ENCODE data around the gene SPDYE17.
"Not testable (repeated sequence)": the region's sequence is repeated elsewhere in the genome, so short reads cannot be mapped to it uniquely, and the experiment has no call there.

DNA sequence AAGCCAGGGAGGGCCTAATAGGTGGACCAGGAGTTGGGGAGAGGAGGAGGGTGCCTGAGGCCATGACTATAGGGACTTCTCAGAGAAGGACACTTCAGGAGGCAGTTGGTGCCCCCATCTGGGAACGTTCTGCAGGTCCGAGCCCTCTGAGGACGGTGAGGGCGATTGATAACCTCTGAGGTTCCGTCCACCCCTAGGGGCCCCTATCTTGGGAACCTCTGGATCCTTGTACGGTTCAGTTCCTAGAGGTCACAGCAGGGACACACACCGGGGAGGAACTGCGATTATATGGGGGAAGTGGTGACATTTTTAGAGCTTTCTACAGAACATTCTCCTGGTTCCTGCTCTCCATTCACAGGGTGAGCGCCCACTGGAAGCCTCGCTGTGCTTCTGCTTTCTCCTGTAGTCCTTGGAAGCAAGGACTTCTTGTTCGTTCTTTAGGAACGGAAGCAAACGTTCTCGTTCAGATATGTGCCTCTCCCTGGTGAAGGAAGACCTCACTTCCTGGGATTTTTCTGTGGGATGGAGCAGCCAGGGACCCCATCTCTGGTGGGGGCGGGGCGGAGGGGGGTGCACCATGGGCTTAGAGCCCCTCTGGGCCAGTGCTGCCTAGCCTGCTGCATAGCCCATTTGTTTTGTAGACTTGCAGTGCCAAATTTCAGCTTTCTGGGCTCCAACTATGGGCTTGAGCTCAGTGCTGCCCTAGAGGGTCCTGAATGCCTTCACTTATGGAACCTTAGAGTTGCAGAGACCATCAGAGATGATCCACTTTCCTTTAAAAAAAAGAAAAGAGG is 46.0 kb downstream of the SPDYE17 start:
- TF ChIP-seq POLR2A (IDR thresholded peaks at IDR 0.05; ENCODE audit: borderline replicate concordance, extremely low read depth, insufficient read depth, insufficient read length); POLR2AphosphoS5 (IDR thresholded peaks at IDR 0.05; ENCODE audit: low read depth, low read length); EZH2phosphoT487 (IDR thresholded peaks at IDR 0.05; ENCODE audit: borderline replicate concordance); CEBPB (IDR thresholded peaks at IDR 0.05; ENCODE audit: low read depth); EZH2 (IDR thresholded peaks at IDR 0.05): not testable (repeated sequence)
- TF ChIP-seq, protein P1, sequence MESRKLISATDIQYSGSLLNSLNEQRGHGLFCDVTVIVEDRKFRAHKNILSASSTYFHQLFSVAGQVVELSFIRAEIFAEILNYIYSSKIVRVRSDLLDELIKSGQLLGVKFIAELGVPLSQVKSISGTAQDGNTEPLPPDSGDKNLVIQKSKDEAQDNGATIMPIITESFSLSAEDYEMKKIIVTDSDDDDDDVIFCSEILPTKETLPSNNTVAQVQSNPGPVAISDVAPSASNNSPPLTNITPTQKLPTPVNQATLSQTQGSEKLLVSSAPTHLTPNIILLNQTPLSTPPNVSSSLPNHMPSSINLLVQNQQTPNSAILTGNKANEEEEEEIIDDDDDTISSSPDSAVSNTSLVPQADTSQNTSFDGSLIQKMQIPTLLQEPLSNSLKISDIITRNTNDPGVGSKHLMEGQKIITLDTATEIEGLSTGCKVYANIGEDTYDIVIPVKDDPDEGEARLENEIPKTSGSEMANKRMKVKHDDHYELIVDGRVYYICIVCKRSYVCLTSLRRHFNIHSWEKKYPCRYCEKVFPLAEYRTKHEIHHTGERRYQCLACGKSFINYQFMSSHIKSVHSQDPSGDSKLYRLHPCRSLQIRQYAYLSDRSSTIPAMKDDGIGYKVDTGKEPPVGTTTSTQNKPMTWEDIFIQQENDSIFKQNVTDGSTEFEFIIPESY (IDR thresholded peaks at IDR 0.05; ENCODE audit: extremely low read depth, insufficient replicate concordance, low read length), result not testable (repeated sequence)
- TF ChIP-seq, protein P2, sequence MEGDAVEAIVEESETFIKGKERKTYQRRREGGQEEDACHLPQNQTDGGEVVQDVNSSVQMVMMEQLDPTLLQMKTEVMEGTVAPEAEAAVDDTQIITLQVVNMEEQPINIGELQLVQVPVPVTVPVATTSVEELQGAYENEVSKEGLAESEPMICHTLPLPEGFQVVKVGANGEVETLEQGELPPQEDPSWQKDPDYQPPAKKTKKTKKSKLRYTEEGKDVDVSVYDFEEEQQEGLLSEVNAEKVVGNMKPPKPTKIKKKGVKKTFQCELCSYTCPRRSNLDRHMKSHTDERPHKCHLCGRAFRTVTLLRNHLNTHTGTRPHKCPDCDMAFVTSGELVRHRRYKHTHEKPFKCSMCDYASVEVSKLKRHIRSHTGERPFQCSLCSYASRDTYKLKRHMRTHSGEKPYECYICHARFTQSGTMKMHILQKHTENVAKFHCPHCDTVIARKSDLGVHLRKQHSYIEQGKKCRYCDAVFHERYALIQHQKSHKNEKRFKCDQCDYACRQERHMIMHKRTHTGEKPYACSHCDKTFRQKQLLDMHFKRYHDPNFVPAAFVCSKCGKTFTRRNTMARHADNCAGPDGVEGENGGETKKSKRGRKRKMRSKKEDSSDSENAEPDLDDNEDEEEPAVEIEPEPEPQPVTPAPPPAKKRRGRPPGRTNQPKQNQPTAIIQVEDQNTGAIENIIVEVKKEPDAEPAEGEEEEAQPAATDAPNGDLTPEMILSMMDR (IDR thresholded peaks at IDR 0.05 in 2 of 3, conservative IDR thresholded peaks at IDR 0.05 in 1 of 3; ENCODE audit: borderline replicate concordance in 1 of 3, insufficient read depth in 1 of 3, low read depth in 2 of 3, low read length in 2 of 3), result not testable (repeated sequence)
- TF ChIP-seq, protein P3, sequence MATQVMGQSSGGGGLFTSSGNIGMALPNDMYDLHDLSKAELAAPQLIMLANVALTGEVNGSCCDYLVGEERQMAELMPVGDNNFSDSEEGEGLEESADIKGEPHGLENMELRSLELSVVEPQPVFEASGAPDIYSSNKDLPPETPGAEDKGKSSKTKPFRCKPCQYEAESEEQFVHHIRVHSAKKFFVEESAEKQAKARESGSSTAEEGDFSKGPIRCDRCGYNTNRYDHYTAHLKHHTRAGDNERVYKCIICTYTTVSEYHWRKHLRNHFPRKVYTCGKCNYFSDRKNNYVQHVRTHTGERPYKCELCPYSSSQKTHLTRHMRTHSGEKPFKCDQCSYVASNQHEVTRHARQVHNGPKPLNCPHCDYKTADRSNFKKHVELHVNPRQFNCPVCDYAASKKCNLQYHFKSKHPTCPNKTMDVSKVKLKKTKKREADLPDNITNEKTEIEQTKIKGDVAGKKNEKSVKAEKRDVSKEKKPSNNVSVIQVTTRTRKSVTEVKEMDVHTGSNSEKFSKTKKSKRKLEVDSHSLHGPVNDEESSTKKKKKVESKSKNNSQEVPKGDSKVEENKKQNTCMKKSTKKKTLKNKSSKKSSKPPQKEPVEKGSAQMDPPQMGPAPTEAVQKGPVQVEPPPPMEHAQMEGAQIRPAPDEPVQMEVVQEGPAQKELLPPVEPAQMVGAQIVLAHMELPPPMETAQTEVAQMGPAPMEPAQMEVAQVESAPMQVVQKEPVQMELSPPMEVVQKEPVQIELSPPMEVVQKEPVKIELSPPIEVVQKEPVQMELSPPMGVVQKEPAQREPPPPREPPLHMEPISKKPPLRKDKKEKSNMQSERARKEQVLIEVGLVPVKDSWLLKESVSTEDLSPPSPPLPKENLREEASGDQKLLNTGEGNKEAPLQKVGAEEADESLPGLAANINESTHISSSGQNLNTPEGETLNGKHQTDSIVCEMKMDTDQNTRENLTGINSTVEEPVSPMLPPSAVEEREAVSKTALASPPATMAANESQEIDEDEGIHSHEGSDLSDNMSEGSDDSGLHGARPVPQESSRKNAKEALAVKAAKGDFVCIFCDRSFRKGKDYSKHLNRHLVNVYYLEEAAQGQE (IDR thresholded peaks at IDR 0.05; ENCODE audit: low read depth), result not testable (repeated sequence)
- TF ChIP-seq, protein P4, sequence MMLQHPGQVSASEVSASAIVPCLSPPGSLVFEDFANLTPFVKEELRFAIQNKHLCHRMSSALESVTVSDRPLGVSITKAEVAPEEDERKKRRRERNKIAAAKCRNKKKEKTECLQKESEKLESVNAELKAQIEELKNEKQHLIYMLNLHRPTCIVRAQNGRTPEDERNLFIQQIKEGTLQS (IDR thresholded peaks at IDR 0.05), result not testable (repeated sequence)
